COR-L47 (cell line): Measurements from ENCODE around the gene LACTB.

Source experiments
- DNase-seq: peaks from one replicate; lab custom pipeline; 2025; lab: John Stamatoyannopoulos, UW

The LACTB gene

GRCh38 chr15:63124506-63124905 lies 2.8 kb downstream of the LACTB start:
- no peak for DNase-seq

DNA sequence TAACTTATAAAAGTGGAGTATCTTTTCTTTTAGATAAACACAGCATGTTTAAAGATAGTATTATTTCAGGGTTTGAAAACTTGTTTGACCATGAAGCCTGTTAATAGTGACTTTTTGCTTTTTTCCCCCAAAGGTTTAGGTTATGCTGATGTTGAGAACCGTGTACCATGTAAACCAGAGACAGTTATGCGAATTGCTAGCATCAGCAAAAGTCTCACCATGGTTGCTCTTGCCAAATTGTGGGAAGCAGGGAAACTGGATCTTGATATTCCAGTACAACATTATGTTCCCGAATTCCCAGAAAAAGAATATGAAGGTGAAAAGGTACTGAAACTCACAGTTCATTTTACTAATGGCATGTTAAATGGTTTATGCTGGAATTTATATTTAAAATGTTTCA lies 5.1 kb downstream of the LACTB start:
- DNase-seq, result no peak

DNA sequence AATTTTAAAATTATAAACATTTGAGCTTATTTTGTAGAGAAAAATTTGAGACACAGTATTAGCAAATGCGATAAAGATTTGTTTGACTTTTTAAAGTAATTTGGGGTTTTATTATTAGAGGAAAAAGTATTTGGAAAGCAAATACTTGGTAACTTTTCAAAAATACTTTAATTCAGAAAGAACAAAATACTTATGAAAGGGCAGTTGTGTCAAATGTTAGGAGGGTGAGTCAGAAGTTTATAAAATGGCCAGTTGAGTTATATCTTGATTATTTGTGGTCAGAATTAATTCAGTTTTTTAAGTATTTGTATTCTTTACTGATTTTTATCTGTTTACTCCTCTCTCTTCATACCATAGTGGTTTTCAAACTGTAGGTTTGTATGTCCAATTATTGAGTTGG lies 12.1 kb downstream of the LACTB start:
- no peak for DNase-seq

DNA sequence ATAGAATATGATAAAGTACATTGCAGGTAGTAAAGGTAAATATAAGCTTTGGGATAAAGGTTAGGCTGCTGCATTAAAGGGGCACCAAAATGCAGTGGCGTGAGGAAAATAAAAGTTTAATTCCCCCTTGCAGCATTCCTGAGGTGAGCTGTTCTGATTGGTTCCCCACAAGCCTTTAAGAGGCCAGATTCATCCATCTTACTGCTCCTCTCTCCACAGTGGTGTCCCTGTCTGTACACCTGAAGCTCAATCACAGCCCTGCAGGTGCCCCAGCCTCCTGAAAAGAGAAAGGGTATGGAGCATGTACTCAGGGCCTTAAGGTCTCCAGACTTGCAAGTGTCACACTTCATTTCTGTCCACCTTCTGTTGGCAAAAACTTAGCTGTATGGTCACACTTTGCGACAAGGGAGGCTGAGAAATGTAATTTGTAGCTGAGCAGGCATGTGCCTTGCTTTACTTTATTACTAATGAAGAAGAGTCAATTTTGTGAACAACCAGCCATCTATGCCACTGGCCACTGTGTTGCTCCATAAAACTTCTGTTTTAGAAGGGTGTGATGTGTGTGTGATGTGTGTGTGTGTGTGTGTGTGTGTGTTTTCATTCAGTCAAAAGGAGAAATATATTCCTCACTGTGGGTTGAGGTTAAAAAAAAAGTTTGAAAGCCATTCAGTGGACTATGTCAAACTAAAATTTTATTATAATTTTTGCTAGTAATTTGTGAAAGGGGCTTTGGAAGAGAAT lies 12.8 kb downstream of the LACTB start:
- DNase-seq, result no peak

DNA sequence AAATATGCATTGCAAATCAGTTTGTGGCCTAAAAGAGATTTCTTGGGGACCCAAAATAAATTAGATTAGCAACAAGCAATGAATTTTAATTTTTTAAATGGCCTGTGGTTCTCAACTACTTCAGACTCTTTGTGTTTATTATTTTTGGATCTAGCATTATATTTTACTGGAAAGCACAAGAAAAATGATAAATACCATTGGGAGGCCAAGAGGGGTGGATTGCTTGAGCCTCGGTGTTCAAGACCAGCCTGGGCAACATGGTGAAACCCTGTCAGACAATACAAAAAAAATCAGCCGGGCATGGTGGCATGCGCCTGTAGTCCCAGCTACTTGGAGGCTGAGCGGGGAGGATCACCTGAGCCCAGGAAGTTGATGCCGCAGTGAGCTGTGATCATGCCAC lies 13.6 kb downstream of the LACTB start:
- DNase-seq, result no peak

DNA sequence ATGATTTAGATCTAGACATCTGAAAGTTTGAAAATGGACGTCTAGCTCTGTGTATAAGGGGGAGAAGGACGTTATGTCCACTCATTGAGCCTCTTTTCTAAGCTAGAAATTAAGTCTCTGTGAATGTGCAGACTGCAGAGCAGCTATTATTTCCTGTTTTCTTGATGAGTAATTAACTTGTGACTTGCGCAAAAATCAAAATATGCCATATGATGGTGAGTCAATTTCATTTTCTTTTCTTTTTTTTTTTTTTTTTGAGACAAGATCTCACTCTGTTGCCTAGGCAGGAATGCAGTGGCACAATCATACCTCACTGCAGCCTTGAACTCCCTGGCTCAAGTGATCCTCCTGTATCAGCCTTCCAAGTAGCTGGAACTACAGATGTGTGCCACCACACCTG lies 14.1 kb downstream of the LACTB start:
- no peak for DNase-seq

DNA sequence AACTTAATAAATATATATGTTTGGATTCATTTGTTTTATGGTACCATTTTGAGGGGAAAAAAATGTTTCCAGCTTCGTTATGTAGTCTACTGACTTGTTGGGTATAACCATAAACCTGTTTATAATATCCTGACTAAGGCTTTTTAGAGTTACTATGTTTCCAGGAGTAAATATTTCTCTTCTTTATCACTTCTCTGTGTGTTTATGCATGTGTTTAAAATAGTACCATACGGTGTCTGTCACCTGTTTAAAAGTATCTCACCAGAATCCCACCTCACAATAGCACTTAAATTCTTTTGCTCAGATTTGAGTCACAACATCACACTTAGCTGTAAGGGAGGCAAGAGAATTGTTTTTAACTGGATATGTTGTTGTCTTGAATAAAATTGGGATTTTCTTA lies 15.1 kb downstream of the LACTB start:
- no peak for DNase-seq

- DNase-seq, result no peak
These were observed 19.3 kb downstream of the LACTB start for GRCh38 chr15:63140936-63141335.

DNA sequence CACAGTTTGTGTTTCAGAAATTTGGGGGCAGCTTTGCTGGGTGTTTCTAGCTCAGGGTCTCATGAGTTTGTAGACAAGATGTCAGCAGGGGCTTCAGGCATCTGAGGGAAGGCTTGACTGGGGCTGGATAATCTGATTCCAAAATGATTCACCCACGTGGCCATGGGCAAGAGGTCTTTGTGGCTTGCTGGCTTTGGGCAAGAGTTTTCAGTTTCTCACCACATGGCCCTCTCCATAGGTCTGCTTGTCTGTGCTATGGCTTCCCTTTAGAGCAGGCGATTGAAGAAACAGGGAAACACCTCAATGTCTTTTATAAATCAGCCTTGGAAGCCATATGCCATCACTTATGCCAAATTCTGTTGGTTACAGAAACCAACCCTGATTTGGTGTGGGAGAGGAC lies 23.8 kb downstream of the LACTB start:
- no peak for DNase-seq

DNA sequence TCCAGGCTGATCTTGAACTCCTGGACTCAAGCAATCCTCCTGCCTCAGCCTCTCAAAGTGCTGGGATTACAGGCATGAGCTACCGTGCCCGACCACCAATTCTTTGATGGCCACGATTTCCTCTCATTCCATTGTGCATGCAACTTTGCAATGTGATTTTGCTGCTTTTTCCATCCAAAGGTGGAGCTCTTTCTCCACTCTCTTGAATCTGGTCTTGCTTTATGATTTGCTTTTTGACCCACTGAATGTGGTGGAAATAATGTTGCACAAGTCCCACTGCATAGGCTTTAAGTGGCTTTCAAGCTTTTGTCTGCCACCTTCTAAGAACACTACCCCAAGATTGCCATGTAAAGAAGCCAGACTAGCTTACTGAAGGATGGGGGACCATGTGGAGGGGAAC lies 25.0 kb downstream of the LACTB start:
- DNase-seq, result no peak

DNA sequence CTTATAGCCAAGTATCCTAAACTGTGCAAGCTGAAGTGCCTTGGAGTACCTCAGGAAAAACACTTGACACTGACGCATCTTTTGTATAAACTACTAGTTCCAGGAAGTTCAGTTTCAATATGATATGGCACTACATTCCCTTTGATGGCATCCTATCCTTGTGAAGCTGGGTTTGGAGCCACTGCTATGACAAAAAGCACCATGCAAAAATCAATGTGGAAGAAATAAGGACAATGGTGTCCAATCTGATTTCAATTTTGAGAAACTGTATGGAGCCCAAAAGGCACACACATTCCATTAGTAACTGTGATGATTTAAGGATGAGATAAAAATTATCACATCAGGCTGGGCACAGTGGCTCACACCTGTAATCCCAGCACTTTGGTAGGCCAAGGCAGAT lies 30.0 kb downstream of the LACTB start:
- no peak for DNase-seq

GRCh38 chr15:63155486-63155885 lies 33.8 kb downstream of the LACTB start:
- no peak for DNase-seq

DNA sequence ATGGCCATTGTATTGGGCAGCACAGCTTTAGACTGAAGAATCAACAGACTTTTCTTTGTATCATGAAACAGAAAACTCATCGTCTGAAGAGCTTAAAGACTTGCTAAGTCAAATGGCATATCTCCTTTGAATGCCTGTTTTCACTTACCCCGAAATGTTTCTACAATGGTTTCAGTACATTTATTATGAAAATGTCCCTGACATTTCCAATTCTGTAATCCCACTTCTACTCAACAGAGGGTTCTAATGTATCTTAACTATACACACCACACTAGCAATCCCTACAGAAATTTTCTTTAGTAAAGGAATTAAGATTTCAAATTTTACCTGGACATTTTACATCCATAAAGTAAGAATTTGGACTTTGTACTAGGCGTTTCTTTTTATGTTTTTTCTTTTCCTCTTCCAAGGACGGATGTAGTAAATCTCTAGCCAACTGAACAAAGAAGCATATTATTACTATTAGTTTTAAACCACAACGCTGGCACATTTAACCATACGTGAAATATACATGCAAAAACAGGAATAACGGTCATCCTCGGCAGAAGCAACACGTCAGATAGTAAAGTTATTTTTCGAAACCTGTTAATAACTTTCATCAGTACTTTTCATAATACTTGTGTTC lies 34.5 kb downstream of the LACTB start:
- no peak for DNase-seq

DNA sequence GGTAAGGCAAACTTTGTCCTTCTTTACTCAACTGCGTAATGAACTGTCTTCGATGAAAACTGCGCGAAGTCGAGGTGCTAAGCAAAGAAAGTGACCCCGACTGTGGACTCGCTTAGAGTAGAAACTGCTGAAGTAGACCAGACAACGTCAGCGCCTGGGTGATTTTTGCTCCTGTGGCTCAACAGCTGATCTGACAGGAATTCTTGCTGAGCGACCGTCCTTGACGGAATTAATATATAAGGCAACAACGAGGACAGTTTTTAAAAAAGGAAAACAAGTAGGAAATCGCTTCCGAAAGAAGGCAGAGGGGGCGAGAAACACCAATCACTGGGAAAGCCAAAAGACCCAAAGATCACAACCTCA lies 35.1 kb downstream of the LACTB start:
- DNase-seq, result no peak

GRCh38 chr15:63157118-63157843 lies 35.6 kb downstream of the LACTB start, which contains the start of gene RPS27L:
TSS of gene RPS27L (minus strand) at chr15:63157477. CDS start at chr15:63157405, 72 bp downstream.
- DNase-seq, result peak; percentile 87

- no peak for DNase-seq
These were observed 36.3 kb downstream of the LACTB start for GRCh38 chr15:63157891-63158431.

GRCh38 chr15:63160638-63161037 lies 39.0 kb downstream of the LACTB start:
- no peak for DNase-seq

- no peak for DNase-seq
These were observed 41.6 kb downstream of the LACTB start for GRCh38 chr15:63163217-63163616.

DNA sequence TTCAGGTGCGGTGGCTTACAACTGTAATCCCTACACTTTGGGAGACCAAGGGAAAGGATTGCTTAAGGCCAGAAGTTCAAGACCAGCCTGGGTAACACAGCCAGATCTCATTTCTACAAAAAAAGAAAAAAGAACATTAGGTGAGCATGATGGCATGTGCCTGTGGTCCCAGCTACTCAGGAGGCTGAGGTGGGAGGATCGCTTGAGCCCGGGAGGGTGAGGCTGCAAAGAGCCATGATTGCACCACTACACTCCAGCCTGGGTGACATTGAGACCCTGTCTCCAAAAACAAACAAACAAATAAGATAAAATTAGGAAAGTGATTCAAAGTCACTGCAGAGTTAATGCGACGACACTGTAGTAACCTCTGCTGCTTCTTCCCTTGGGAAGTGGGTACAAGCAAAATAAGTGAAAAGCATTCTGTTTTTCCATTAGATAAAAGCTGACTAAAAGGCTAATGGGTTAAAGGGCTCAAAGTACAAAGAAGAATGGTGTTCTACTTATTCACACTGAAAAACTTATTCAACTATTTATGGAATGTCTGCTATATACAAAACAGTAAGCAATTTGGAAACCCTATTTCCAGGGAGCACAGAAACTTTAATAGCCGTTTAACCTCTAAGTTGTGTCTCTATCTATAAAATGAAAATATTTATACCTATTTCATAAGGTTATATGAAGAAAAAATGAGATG lies 43.7 kb downstream of the LACTB start:
- DNase-seq, result no peak

GRCh38 chr15:63166219-63166618 lies 44.6 kb downstream of the LACTB start:
- DNase-seq, result no peak

- no peak for DNase-seq
These were observed 48.1 kb downstream of the LACTB start for GRCh38 chr15:63169788-63170187.

GRCh38 chr15:63172376-63172775 lies 50.7 kb downstream of the LACTB start:
- no peak for DNase-seq
